Endometrial microvascular endothelial cells (primary cell): ENCODE measurements around the gene CYBRD1. TPM values are rescaled to one million over a fixed set of nuclear protein-coding genes. Genes with fewer than 3 reads are reported as not detected.
"Not testable (repeated sequence)": the region's sequence is repeated elsewhere in the genome, so short reads cannot be mapped to it uniquely, and the experiment has no call there.

Source experiments
- in situ Hi-C: cut with HindIII; loops from 2 replicates; pipeline ENCODE4 v1.10.0; 2017; ENCODE audit warnings: low sequenced_read_pairs, low pct_unique_long_range_greater_than_20kb; ENCODE audit errors: inconsistent ontology term
- total RNA-seq: library from RNA; depleted of rRNA; stranded (reverse); fragments of >200 nt; gene quantifications from one replicate; pipeline ENCODE4 v1.2.3, GENCODE V29; 2015; ENCODE audit errors: inconsistent ontology term

CYBRD1 gene
- 12.7 TPM for total RNA-seq

- in situ Hi-C loops = no loop called here
Observed at GRCh38 chr2:171522052-171522787, at the start of gene CYBRD1. TSS of gene CYBRD1 (plus strand) at chr2:171522474. CDS start at chr2:171522546, 72 bp downstream.

GRCh38 chr2:171475979-171476378 lies 46.3 kb upstream of the CYBRD1 start:
- in situ Hi-C loops = no loop called here

- in situ Hi-C loops = no loop called here
Observed at GRCh38 chr2:171478345-171478744, 43.9 kb upstream of the CYBRD1 start.

GRCh38 chr2:171479154-171479814 lies 43.0 kb upstream of the CYBRD1 start:
- in situ Hi-C loops = no loop called here

GRCh38 chr2:171480908-171481307 lies 41.4 kb upstream of the CYBRD1 start:
- in situ Hi-C loops = no loop called here

- in situ Hi-C loops = no loop called here
Observed at GRCh38 chr2:171482308-171482707, 40.0 kb upstream of the CYBRD1 start.

- in situ Hi-C loops = no loop called here
Observed at GRCh38 chr2:171482877-171483276, 39.4 kb upstream of the CYBRD1 start.

- in situ Hi-C loops = no loop called here
Observed at GRCh38 chr2:171483793-171484192, 38.5 kb upstream of the CYBRD1 start.

- in situ Hi-C loops = no loop called here
Observed at GRCh38 chr2:171485116-171485515, 37.2 kb upstream of the CYBRD1 start.

- in situ Hi-C loops = no loop called here
Observed at GRCh38 chr2:171487201-171487600, 35.1 kb upstream of the CYBRD1 start.

GRCh38 chr2:171487803-171488259 lies 34.4 kb upstream of the CYBRD1 start:
- in situ Hi-C loops = no loop called here

- in situ Hi-C loops = no loop called here
Observed at GRCh38 chr2:171490577-171490976, 31.7 kb upstream of the CYBRD1 start.

GRCh38 chr2:171491292-171491691 lies 31.0 kb upstream of the CYBRD1 start:
- in situ Hi-C loops = no loop called here

GRCh38 chr2:171492664-171493063 lies 29.6 kb upstream of the CYBRD1 start:
- in situ Hi-C loops = no loop called here

GRCh38 chr2:171497664-171498063 lies 24.6 kb upstream of the CYBRD1 start:
- in situ Hi-C loops = not testable (repeated sequence)

GRCh38 chr2:171505374-171505773 lies 16.9 kb upstream of the CYBRD1 start:
- in situ Hi-C loops = no loop called here

- in situ Hi-C loops = no loop called here
Observed at GRCh38 chr2:171509945-171510731, 12.1 kb upstream of the CYBRD1 start.

GRCh38 chr2:171512014-171512413 lies 10.3 kb upstream of the CYBRD1 start:
- in situ Hi-C loops = no loop called here

GRCh38 chr2:171512683-171513195 lies 9.5 kb upstream of the CYBRD1 start:
- in situ Hi-C loops = no loop called here
